ENCODE results near the gene PKNOX2. TPM values are rescaled to one million over a fixed set of nuclear protein-coding genes. Genes with fewer than 3 reads are reported as not detected.

Gene PKNOX2
- total RNA-seq, 2 donors from 2014 or later = 4.0 to 6.9 TPM

- no peak for TF ChIP-seq CTCF (conservative IDR thresholded peaks at IDR 0.05)
- H3K27ac Mint-ChIP-seq = no peak overlapping the region
- no peaks in the 10 kb centered on the region for H3K4me1 ChIP-seq (ENCODE audit: control insufficient read depth, insufficient read depth, low read length)
- no peak overlapping the region for H3K4me3 ChIP-seq (ENCODE audit: low read length)
- no peaks in the 10 kb centered on the region for H3K36me3 Mint-ChIP-seq (ENCODE audit: low read depth)
- H3K27ac ChIP-seq (ENCODE audit: low read depth, low read length) = no peak overlapping the region
- no peak overlapping the region for H3K9ac ChIP-seq (ENCODE audit: extremely low read depth, low read length, poor library complexity, severe bottlenecking)
- no peaks in the 10 kb centered on the region for H3K27me3 ChIP-seq (ENCODE audit: control insufficient read depth, insufficient read depth, low read length, poor library complexity, severe bottlenecking)
- H3K9me3 ChIP-seq (ENCODE audit: control insufficient read depth, low read length) = no peaks in the 10 kb centered on the region
- no peaks in the 10 kb centered on the region for H3K9me3 Mint-ChIP-seq
- H3K27me3 Mint-ChIP-seq (ENCODE audit: insufficient read depth) = peaks cover 8% of the 10 kb centered on the region
- 92 to 100% methylated on average over 3 to 5 of the region's 5 CpGs for WGBS, 2 experiments (ENCODE audit: insufficient coverage in 1 of 2, insufficient read length in 1 of 2)
- no peaks in the 10 kb centered on the region for H3K36me3 ChIP-seq (ENCODE audit: control insufficient read depth, insufficient read depth, low read length)
- peaks cover 4% of the 10 kb centered on the region for H3K4me1 Mint-ChIP-seq
- DNase-seq = no peak
- no peak overlapping the region for H3K4me3 Mint-ChIP-seq
Measured at GRCh38 chr11:125308246-125308645, 143.7 kb downstream of the PKNOX2 start.

- H3K4me3 Mint-ChIP-seq = no peak overlapping the region
Measured at GRCh38 chr11:125312391-125312790, 147.8 kb downstream of the PKNOX2 start.

GRCh38 chr11:125312812-125313211, 148.3 kb downstream of the PKNOX2 start:
- H3K9me3 ChIP-seq (ENCODE audit: control insufficient read depth, low read length) = peaks cover 14% of the 10 kb centered on the region
- no peak overlapping the region for H3K4me3 Mint-ChIP-seq
- peaks cover 15% of the 10 kb centered on the region for H3K4me1 Mint-ChIP-seq
- peak; percentile 18 for TF ChIP-seq CTCF (conservative IDR thresholded peaks at IDR 0.05)
- no peak for DNase-seq
- H3K36me3 ChIP-seq (ENCODE audit: control insufficient read depth, insufficient read depth, low read length) = no peaks in the 10 kb centered on the region
- no peak overlapping the region for H3K27ac Mint-ChIP-seq
- peaks cover 11% of the 10 kb centered on the region for H3K9me3 Mint-ChIP-seq
- H3K4me3 ChIP-seq (ENCODE audit: low read length) = no peak overlapping the region
- peaks cover 10% of the 10 kb centered on the region for H3K4me1 ChIP-seq (ENCODE audit: control insufficient read depth, insufficient read depth, low read length)
- WGBS, 2 experiments (ENCODE audit: insufficient coverage in 1 of 2, insufficient read length in 1 of 2) = 87 to 92% methylated on average over 2 to 9 of the region's 9 CpGs
- H3K27me3 ChIP-seq (ENCODE audit: control insufficient read depth, insufficient read depth, low read length, poor library complexity, severe bottlenecking) = no peaks in the 10 kb centered on the region
- H3K27ac ChIP-seq (ENCODE audit: low read depth, low read length) = no peak overlapping the region
- peaks cover 5% of the 10 kb centered on the region for H3K36me3 Mint-ChIP-seq (ENCODE audit: low read depth)
- H3K9ac ChIP-seq (ENCODE audit: extremely low read depth, low read length, poor library complexity, severe bottlenecking) = no peak overlapping the region
- peaks cover 13% of the 10 kb centered on the region for H3K27me3 Mint-ChIP-seq (ENCODE audit: insufficient read depth)

More at GRCh38 chr11:125312391-125312790, 147.8 kb downstream of the PKNOX2 start:
- Histone ChIP-seq H3K9ac (ENCODE audit: extremely low read depth, low read length, poor library complexity, severe bottlenecking) (no peak overlapping the region), H3K4me1 (ENCODE audit: control insufficient read depth, insufficient read depth, low read length) (peaks cover 10% of the 10 kb centered on the region), H3K4me3 (ENCODE audit: low read length) (no peak overlapping the region), H3K36me3 (ENCODE audit: control insufficient read depth, insufficient read depth, low read length) (no peaks in the 10 kb centered on the region), H3K9me3 (ENCODE audit: control insufficient read depth, low read length) (peaks cover 10% of the 10 kb centered on the region), H3K27me3 (ENCODE audit: control insufficient read depth, insufficient read depth, low read length, poor library complexity, severe bottlenecking) (no peaks in the 10 kb centered on the region), H3K27ac (ENCODE audit: low read depth, low read length) (no peak overlapping the region)
- TF ChIP-seq CTCF (conservative IDR thresholded peaks at IDR 0.05) = no peak
- WGBS, 2 experiments (ENCODE audit: insufficient coverage in 1 of 2, insufficient read length in 1 of 2) = 89 to 93% methylated on average over 10 to 12 of the region's 12 CpGs
- no peak for DNase-seq
- Mint-ChIP-seq H3K27ac (no peak overlapping the region), H3K4me1 (peaks cover 15% of the 10 kb centered on the region), H3K9me3 (peaks cover 8% of the 10 kb centered on the region), H3K36me3 (ENCODE audit: low read depth) (peaks cover 5% of the 10 kb centered on the region), H3K27me3 (ENCODE audit: insufficient read depth) (peaks cover 13% of the 10 kb centered on the region)

Measured in endodermal cell (in vitro differentiated cells).